ENCODE results near the gene RUNX2. TPM values are rescaled to one million over a fixed set of nuclear protein-coding genes. Genes with fewer than 3 reads are reported as not detected.

The RUNX2 gene
- total and polyA plus RNA-seq, 2 of the 8 experiments (the other 6 are each of a cell fraction or from before 2014, with no cell fraction given), result 0.26 to 1.2 TPM

DNA sequence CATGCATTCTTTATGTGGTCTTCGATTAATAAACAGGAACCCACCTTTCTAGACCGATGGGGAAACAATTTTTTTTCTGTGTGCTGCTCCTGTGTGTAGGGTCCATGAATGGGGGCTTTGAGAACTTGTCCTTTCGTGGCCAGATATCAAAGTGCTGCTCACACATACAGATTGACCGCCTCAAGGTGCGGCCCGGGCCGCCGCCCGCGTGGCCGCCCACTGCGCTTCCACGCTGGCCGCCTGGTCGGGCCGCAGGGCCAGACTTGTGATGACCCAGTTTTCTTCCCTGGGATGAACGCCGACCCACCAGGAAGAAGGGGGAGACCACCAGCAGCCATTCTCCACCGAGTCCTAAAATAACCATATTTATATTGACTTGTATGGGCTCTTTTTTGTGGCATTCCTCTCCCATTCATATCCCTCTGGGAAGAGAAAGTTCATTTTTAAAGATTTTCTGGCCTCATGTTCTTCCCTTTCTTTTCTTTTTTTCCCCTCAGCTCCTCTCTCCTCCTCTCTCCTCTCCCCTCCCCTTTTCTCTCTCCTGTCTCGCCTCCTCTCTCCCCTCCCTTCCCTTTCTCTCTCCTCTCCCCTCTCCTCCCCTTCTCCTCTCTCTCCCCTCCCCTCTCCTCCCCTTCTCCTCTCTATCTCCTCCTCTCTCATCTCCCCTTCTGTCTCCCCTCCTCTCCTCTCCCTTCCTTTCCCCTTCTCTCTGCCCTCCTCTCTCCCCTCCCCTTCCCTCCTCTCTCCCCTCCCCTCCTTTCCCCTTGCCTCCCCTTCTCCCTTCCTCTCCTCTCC lies 314.4 kb downstream of the RUNX2 start (continued):
- TF ChIP-seq NRF1 (IDR thresholded peaks at IDR 0.05; ENCODE audit: low read depth, low read length) (no peak), GTF2F1 (IDR thresholded peaks at IDR 0.05; ENCODE audit: borderline replicate concordance, low read depth, low read length) (no peak), YY1 (IDR thresholded peaks at IDR 0.05; ENCODE audit: low read depth, low read length) (no peak), CBX8 (IDR thresholded peaks at IDR 0.05; ENCODE audit: borderline replicate concordance, low read depth, low read length) (no peak), BRCA1 (IDR thresholded peaks at IDR 0.05; ENCODE audit: low read depth, low read length) (no peak), RNF2 (IDR thresholded peaks at IDR 0.05; ENCODE audit: borderline replicate concordance, low read depth, low read length, missing control alignments, poor library complexity, severe bottlenecking) (no peak)

All from H1 (cell line).